ENCODE data around the gene LSAMP. TPM values are rescaled to one million over a fixed set of nuclear protein-coding genes. Genes with fewer than 3 reads are reported as not detected.

The LSAMP gene
- total and polyA plus RNA-seq, 2 donors (not counting 1 experiment from before 2014, with no cell fraction given) = not detected

DNA sequence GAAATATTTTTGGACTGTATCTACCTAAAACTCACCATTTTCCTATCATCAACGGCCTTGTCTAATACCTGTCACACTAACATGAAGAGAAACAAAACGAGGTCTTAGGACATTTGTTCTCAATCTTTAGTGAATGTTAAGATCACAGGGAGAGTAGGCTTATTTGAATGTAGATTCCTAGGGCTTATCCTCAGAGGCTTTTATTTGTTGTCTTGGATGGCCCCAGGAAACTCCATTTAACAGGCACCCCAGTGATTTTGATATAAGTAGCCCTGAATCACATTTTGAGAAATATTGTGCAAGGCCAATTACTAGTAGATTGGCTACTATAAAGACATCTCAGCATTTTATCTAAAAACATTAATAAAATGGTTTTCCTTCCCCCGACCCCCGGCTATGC lies 454.6 kb downstream of the LSAMP start:
- intact Hi-C loops (cut with micrococcal nuclease) = no loop called here
- ChIA-PET CTCF (no interaction called here), POLR2A (no interaction called here)
- no peaks in the 10 kb centered on the region for H3K9me3 Mint-ChIP-seq (ENCODE audit: insufficient read depth)
- Histone ChIP-seq H3K79me2 (ENCODE audit: control insufficient read depth, insufficient read depth, low read length) (no peaks in the 10 kb centered on the region), H3K4me3 (ENCODE audit: control extremely low read depth in 1 of 5, extremely low read depth in 1 of 5, insufficient read depth in 1 of 5, low read depth in 2 of 5, low read length in 4 of 5) (no peak overlapping the region), H3K9ac (ENCODE audit: low read length) (no peak overlapping the region), H2AFZ (ENCODE audit: insufficient read depth, low read depth, low read length, poor library complexity, severe bottlenecking) (no peak overlapping the region), H3K36me3 (replicated peaks in 1 of 2; ENCODE audit: control extremely low read depth in 1 of 2, control insufficient read depth in 1 of 2, extremely low read depth in 1 of 2, insufficient read depth in 2 of 2, low read length in 1 of 2) (no peaks in the 10 kb centered on the region), H4K20me1 (ENCODE audit: control insufficient read depth, insufficient read depth, low read length, poor library complexity, severe bottlenecking) (no peaks in the 10 kb centered on the region), H3K4me2 (replicated peaks; ENCODE audit: low read depth, low read length, poor library complexity, severe bottlenecking) (no peak overlapping the region), H3K27me3 (replicated peaks in 1 of 4; ENCODE audit: control extremely low read depth in 1 of 4, control insufficient read depth in 3 of 4, insufficient read depth in 4 of 4, low read length in 3 of 4) (no peaks in the 10 kb centered on the region), H3K9me3 (ENCODE audit: control extremely low read depth in 1 of 3, control insufficient read depth in 2 of 3, insufficient read depth in 1 of 3, low read length in 2 of 3) (no peaks in the 10 kb centered on the region), H3K4me1 (ENCODE audit: control insufficient read depth in 2 of 2, insufficient read depth in 2 of 2, low read length in 2 of 2) (no peaks in the 10 kb centered on the region), H3K27ac (ENCODE audit: low read length in 2 of 2) (no peak overlapping the region)
- no peak for DNase-seq
- H3K27ac Mint-ChIP-seq = no peak overlapping the region
- H3K4me1 Mint-ChIP-seq = no peaks in the 10 kb centered on the region
- no CpG with 5 or more reads among the region's 4 CpGs for WGBS (ENCODE audit: insufficient coverage)
- TF ChIP-seq EZH2 (IDR thresholded peaks at IDR 0.05; ENCODE audit: borderline replicate concordance, insufficient read depth, low read depth, low read length, poor library complexity, severe bottlenecking) = no peak
- TF ChIP-seq, protein P1, sequence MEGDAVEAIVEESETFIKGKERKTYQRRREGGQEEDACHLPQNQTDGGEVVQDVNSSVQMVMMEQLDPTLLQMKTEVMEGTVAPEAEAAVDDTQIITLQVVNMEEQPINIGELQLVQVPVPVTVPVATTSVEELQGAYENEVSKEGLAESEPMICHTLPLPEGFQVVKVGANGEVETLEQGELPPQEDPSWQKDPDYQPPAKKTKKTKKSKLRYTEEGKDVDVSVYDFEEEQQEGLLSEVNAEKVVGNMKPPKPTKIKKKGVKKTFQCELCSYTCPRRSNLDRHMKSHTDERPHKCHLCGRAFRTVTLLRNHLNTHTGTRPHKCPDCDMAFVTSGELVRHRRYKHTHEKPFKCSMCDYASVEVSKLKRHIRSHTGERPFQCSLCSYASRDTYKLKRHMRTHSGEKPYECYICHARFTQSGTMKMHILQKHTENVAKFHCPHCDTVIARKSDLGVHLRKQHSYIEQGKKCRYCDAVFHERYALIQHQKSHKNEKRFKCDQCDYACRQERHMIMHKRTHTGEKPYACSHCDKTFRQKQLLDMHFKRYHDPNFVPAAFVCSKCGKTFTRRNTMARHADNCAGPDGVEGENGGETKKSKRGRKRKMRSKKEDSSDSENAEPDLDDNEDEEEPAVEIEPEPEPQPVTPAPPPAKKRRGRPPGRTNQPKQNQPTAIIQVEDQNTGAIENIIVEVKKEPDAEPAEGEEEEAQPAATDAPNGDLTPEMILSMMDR (IDR thresholded peaks at IDR 0.05) = no peak
- no peak overlapping the region for H3K4me3 Mint-ChIP-seq
- H3K27me3 Mint-ChIP-seq = no peaks in the 10 kb centered on the region
- no peak for ATAC-seq (ENCODE audit: low read depth)

DNA sequence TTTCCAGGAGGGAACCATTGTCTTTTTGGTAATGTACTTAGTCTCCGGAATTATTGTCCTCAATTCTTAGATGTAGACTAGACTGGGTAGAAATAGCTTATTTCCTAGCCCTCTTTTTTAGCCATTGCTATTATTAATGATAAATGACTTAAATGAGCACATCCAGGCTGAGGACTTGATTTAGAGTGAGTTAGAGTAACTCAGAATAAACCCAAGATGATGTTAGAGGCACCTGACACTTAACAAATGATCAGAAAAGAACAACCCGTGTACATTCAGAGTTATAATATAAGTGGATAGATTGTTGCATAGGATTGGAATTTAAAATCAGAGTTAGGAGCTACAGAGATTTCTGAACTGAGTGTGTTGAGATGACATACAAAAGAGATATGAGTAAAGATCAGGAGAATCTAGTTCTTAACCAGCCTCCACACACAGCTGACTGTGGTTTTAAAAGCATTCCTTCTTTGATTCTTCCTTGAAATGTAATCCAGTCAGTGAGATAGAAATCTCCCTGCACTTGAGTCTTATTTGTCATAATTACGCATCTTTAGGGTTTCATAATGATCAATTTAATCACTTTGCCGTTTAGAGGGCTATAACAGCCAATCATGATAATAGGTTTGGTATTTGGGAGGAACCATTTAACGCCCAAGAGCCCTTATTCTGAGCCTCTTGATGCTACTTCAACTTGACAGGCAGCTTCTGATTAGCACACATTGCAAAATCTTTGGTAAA lies 455.4 kb downstream of the LSAMP start:
- no peak overlapping the region for H3K4me3 ChIP-seq (ENCODE audit: control extremely low read depth in 1 of 5, extremely low read depth in 1 of 5, insufficient read depth in 1 of 5, low read depth in 2 of 5, low read length in 4 of 5)
- no peak overlapping the region for H3K4me2 ChIP-seq (replicated peaks; ENCODE audit: low read depth, low read length, poor library complexity, severe bottlenecking)
- TF ChIP-seq, protein P1 (IDR thresholded peaks at IDR 0.05) = no peak
- TF ChIP-seq EZH2 (IDR thresholded peaks at IDR 0.05; ENCODE audit: borderline replicate concordance, insufficient read depth, low read depth, low read length, poor library complexity, severe bottlenecking) = no peak
- no peaks in the 10 kb centered on the region for H3K4me1 ChIP-seq (ENCODE audit: control insufficient read depth in 2 of 2, insufficient read depth in 2 of 2, low read length in 2 of 2)
- H3K9me3 ChIP-seq (ENCODE audit: control extremely low read depth in 1 of 3, control insufficient read depth in 2 of 3, insufficient read depth in 1 of 3, low read length in 2 of 3) = no peaks in the 10 kb centered on the region
- H3K27me3 Mint-ChIP-seq = no peaks in the 10 kb centered on the region
- POLR2A ChIA-PET = no interaction called here
- DNase-seq (no peak), ATAC-seq (ENCODE audit: low read depth) (no peak)
- no peaks in the 10 kb centered on the region for H3K9me3 Mint-ChIP-seq (ENCODE audit: insufficient read depth)
- CTCF ChIA-PET = no interaction called here
- H4K20me1 ChIP-seq (ENCODE audit: control insufficient read depth, insufficient read depth, low read length, poor library complexity, severe bottlenecking) = no peaks in the 10 kb centered on the region
- WGBS (ENCODE audit: insufficient coverage) = no CpG with 5 or more reads among the region's 5 CpGs
- intact Hi-C loops (cut with micrococcal nuclease) = no loop called here
- H2AFZ ChIP-seq (ENCODE audit: insufficient read depth, low read depth, low read length, poor library complexity, severe bottlenecking) = no peak overlapping the region
- H3K4me3 Mint-ChIP-seq = no peak overlapping the region
- no peaks in the 10 kb centered on the region for H3K36me3 ChIP-seq (replicated peaks in 1 of 2; ENCODE audit: control extremely low read depth in 1 of 2, control insufficient read depth in 1 of 2, extremely low read depth in 1 of 2, insufficient read depth in 2 of 2, low read length in 1 of 2)
- no peak overlapping the region for H3K27ac ChIP-seq (ENCODE audit: low read length in 2 of 2)
- H3K27ac Mint-ChIP-seq = no peak overlapping the region
- H3K9ac ChIP-seq (ENCODE audit: low read length) = no peak overlapping the region
- no peaks in the 10 kb centered on the region for H3K27me3 ChIP-seq (replicated peaks in 1 of 4; ENCODE audit: control extremely low read depth in 1 of 4, control insufficient read depth in 3 of 4, insufficient read depth in 4 of 4, low read length in 3 of 4)
- H3K4me1 Mint-ChIP-seq = no peaks in the 10 kb centered on the region
- no peaks in the 10 kb centered on the region for H3K79me2 ChIP-seq (ENCODE audit: control insufficient read depth, insufficient read depth, low read length)
